Measurements from ENCODE around the gene FARP1. TPM values are rescaled to one million over a fixed set of nuclear protein-coding genes. Genes with fewer than 3 reads are reported as not detected.

Gene FARP1
- total and polyA plus RNA-seq, 2 of the 13 experiments (the other 11 are each of a cell fraction or from before 2014, with no cell fraction given): 70.6 to 126 TPM

- TF ChIP-seq ZNF687 (CRISPR knock-in tag; IDR thresholded peaks at IDR 0.05) (no peak), TBP (CRISPR knock-in tag; IDR thresholded peaks at IDR 0.05) (no peak), ZBED4 (CRISPR knock-in tag; IDR thresholded peaks at IDR 0.05; ENCODE audit: borderline replicate concordance) (no peak), SNAPC5 (CRISPR knock-in tag; IDR thresholded peaks at IDR 0.05; ENCODE audit: borderline replicate concordance) (no peak), ZNF703 (CRISPR knock-in tag; IDR thresholded peaks at IDR 0.05; ENCODE audit: borderline replicate concordance) (no peak), GATAD2A (CRISPR knock-in tag; IDR thresholded peaks at IDR 0.05) (0 out of 2 replicates have a peak, but pooled peaks have one; percentile 32), XBP1 (CRISPR knock-in tag; IDR thresholded peaks at IDR 0.05) (no peak), ARID5B (CRISPR knock-in tag; IDR thresholded peaks at IDR 0.05) (0 out of 2 replicates have a peak, but pooled peaks have one; percentile 31), SIX4 (CRISPR knock-in tag; IDR thresholded peaks at IDR 0.05) (no peak)
These were observed 85.9 kb downstream of the FARP1 start (continued) for GRCh38 chr13:98228661-98229341.

All from HepG2 (cell line).